DMS79 treated with DMSO at 0.1 percent for 48 hours (cell line): ENCODE measurements around the gene OR2T5.
"Not testable (repeated sequence)": the region's sequence is repeated elsewhere in the genome, so short reads cannot be mapped to it uniquely, and the experiment has no call there.

ENCODE experiments used
- DNase-seq: peaks from one replicate; lab custom pipeline; 2025; lab: John Stamatoyannopoulos, UW

OR2T5 gene

GRCh38 chr1:248500305-248501035 is 12.1 kb downstream of the OR2T5 start:
- DNase-seq: not testable (repeated sequence)

DNA sequence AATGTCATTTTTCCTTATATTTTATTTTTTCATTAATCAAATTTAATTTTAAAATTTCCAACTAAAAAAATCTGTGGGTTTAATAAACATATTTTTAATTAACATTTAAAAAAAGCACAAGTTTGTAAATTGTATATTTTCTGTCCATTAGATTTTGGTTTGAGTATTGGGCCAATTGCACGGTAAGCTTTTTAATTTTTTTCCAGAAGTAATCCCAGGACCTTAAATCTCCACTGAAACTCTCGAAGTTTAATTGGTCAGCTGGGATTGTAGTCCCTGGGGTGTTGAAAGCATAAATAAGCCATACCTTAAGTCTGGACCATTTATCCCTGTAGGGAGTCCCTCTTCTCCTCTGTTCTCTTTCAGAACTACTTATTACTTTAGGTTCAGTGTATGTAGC is 19.4 kb downstream of the OR2T5 start, which contains the start of gene OR2G6:
Gene OR2G6 (plus strand): TSS at position 301 of the 400 bp plus-strand sequence. CDS start 13,574 bp downstream, outside the sequence.
- not testable (repeated sequence) for DNase-seq

- not testable (repeated sequence) for DNase-seq
These were observed 21.8 kb downstream of the OR2T5 start for GRCh38 chr1:248510217-248510616.

GRCh38 chr1:248521856-248522255 is 33.5 kb downstream of the OR2T5 start:
- DNase-seq: no peak

GRCh38 chr1:248537449-248537848 is 49.1 kb downstream of the OR2T5 start:
- DNase-seq: not testable (repeated sequence)
